HepG2 (cell line): ENCODE measurements around the gene IFNE. TPM values are rescaled to one million over a fixed set of nuclear protein-coding genes. Genes with fewer than 3 reads are reported as not detected.

Experiments
- ATAC-seq: fragments of 200-7000 bp; cut with Tn5 transposase; 3 replicates; pipeline ENCODE4 v1.9.1; 2020; ENCODE audit warnings: mild to moderate bottlenecking, moderate library complexity
- BruUV-seq: library from RNA; stranded (reverse); fragments of 400-500 nt; replicated peaks from 2 replicates; lab custom pipeline; 2021; lab: Mats Ljungman, UMichigan
- CTCF ChIA-PET: fragments of 300-600 bp; formaldehyde crosslinking; extraction: SDS; loops from one replicate; lab custom pipeline; 2021; ENCODE audit warnings: low total read pairs, inconsistent platforms, low intra/inter-chr PET ratio; lab: Yijun Ruan, JAX
- POLR2A ChIA-PET: fragments of 350-600 bp; sonication (Branson Sonifier 250); formaldehyde crosslinking; loops from one replicate; lab custom pipeline; 2020; ENCODE audit warnings: antibody characterized with exemption, inconsistent platforms; lab: Yijun Ruan, JAX
- DNase-seq: peaks from one replicate; pipeline ENCODE4 v3.0.0-alpha.2; 2015; ENCODE audit warnings: low spot score
- FAIRE-seq: peaks from 3 replicates; lab custom pipeline; 2011; peaks lifted over from hg19 to GRCh38; lab: Jason Lieb, UNC
- H2AFZ ChIP-seq: one replicate; pipeline ENCODE4 v1.6.1; 2011; ENCODE audit warnings: low read length, inconsistent platforms
- H3K27ac ChIP-seq: fragments of 300-600 bp; 3 replicates; pipeline ENCODE4 v1.8.0; 2011; ENCODE audit warnings: mixed run types, mild to moderate bottlenecking, mixed read lengths, low read length, inconsistent platforms; ENCODE audit not compliant: insufficient read depth; ENCODE audit errors: extremely low read length
- H3K27me3 ChIP-seq, 2 experiments: fragments of 200-600 bp in 1 of 2; 2 replicates in 1 of 2; 3 replicates in 1 of 2; pipeline versions ENCODE4 v1.6.0 to v1.8.0; 2011; ENCODE audit warnings: low read length in 2 of 2, mild to moderate bottlenecking in 2 of 2, moderate library complexity in 2 of 2, inconsistent platforms in 1 of 2; ENCODE audit not compliant: insufficient read depth in 2 of 2, control insufficient read depth in 1 of 2
- H3K36me3 ChIP-seq, 2 experiments: fragments of 200-600 bp in 1 of 2; replicated peaks in 1 of 2; 2 replicates in 1 of 2; 3 replicates in 1 of 2; pipeline versions ENCODE4 v1.5.1 to v1.8.0; 2011; ENCODE audit warnings: low read length in 2 of 2, inconsistent platforms in 1 of 2; ENCODE audit not compliant: insufficient read depth in 2 of 2, control insufficient read depth in 1 of 2
- H3K4me1 ChIP-seq: 2 replicates; pipeline ENCODE4 v1.5.1; 2012; ENCODE audit warnings: low read length, inconsistent platforms; ENCODE audit not compliant: insufficient read depth
- H3K4me2 ChIP-seq: 2 replicates; pipeline ENCODE4 v1.6.0; 2011; ENCODE audit warnings: low read depth, low read length, inconsistent platforms
- H3K4me3 ChIP-seq, 3 experiments: fragments of 200-600 bp in 1 of 3; sonication (generic), shearing (Covaris generic) in 1 of 3; replicated peaks in 1 of 3; 2 replicates each; pipeline ENCODE4 v1.5.1; 2011 to 2016; ENCODE audit warnings: low read length in 3 of 3, inconsistent platforms in 2 of 3, low read depth in 2 of 3, mild to moderate bottlenecking in 2 of 3, control low read depth in 1 of 3, mixed read lengths in 1 of 3; ENCODE audit not compliant: insufficient read depth in 1 of 3
- H3K79me2 ChIP-seq: one replicate; pipeline ENCODE4 v1.6.1; 2011; ENCODE audit warnings: low read length, inconsistent platforms; ENCODE audit not compliant: insufficient read depth
- H3K9ac ChIP-seq: 2 replicates; pipeline ENCODE4 v1.6.0; 2011; ENCODE audit warnings: mild to moderate bottlenecking, low read depth, low read length, inconsistent platforms; ENCODE audit not compliant: insufficient read depth
- H3K9me3 ChIP-seq: 2 replicates; pipeline ENCODE4 v1.5.1; 2012; ENCODE audit warnings: mild to moderate bottlenecking, low read length
- H4K20me1 ChIP-seq: 2 replicates; pipeline ENCODE4 v1.6.0; 2011; ENCODE audit warnings: inconsistent platforms, mild to moderate bottlenecking, low read length, moderate library complexity; ENCODE audit not compliant: insufficient read depth
- ATF1 ChIP-seq: IDR thresholded peaks from 2 replicates; pipeline ENCODE4 v1.6.1; 2016; ENCODE audit warnings: mild to moderate bottlenecking, control low read depth
- ATF7 ChIP-seq, 2 experiments: fragments of 450-650 bp in 1 of 2; sonication (generic) in 1 of 2; formaldehyde crosslinking in 1 of 2; IDR thresholded peaks; 2 replicates each; pipeline versions ENCODE4 v1.4.0 to v1.6.1; 2016 to 2020; ENCODE audit warnings: antibody characterized with exemption in 1 of 2, mild to moderate bottlenecking in 1 of 2, missing genetic modification reagents in 1 of 2
- DPF2 ChIP-seq: sonication (generic); formaldehyde crosslinking; IDR thresholded peaks from 2 replicates; pipeline ENCODE4 v1.4.0; 2020; ENCODE audit warnings: mild to moderate bottlenecking, low read depth, missing genetic modification reagents, borderline replicate concordance
- ELF3 ChIP-seq: IDR thresholded peaks from 2 replicates; pipeline ENCODE4 v1.6.1; 2016; ENCODE audit warnings: missing genetic modification reagents, missing compliant biosample characterization
- HOMEZ ChIP-seq: IDR thresholded peaks from 2 replicates; pipeline ENCODE4 v1.6.1; 2016; ENCODE audit warnings: low read depth
- RXRB ChIP-seq: IDR thresholded peaks from 2 replicates; pipeline ENCODE4 v1.6.1; 2016; ENCODE audit warnings: borderline replicate concordance, missing genetic modification reagents, missing compliant biosample characterization
- SP1 ChIP-seq, 2 experiments: fragments of 450-650 bp in 1 of 2; sonication (generic) in 1 of 2; formaldehyde crosslinking in 1 of 2; IDR thresholded peaks; 2 replicates each; pipeline versions ENCODE4 v1.4.0 to v1.6.1; 2016 to 2020; ENCODE audit warnings: missing genetic modification reagents in 1 of 2
- STAG1 ChIP-seq: sonication (generic); formaldehyde crosslinking; IDR thresholded peaks from 2 replicates; pipeline ENCODE4 v1.4.0; 2020; ENCODE audit warnings: missing genetic modification reagents
- ZBTB25 ChIP-seq: IDR thresholded peaks from 2 replicates; pipeline ENCODE4 v1.6.1; 2018; ENCODE audit warnings: missing genetic modification reagents
- ZNF264 ChIP-seq: sonication (generic); formaldehyde crosslinking; IDR thresholded peaks from 2 replicates; pipeline ENCODE4 v1.4.0; 2020; ENCODE audit warnings: missing genetic modification reagents
- WGBS: methylation state at CpG from one replicate; pipeline ENCODE4 v1.1.6; 2017; ENCODE audit warnings: low lambda C conversion rate; 5-methylcytosine and 5-hydroxymethylcytosine counted together
- in situ Hi-C: cut with HindIII; loops from 2 replicates; pipeline ENCODE4 v1.10.0; 2017; ENCODE audit warnings: low pct_unique_long_range_greater_than_20kb; ENCODE audit not compliant: extremely low pct_ligation_motif_present
- intact Hi-C: fragments of 100-400 bp; cut with micrococcal nuclease; formaldehyde crosslinking; loops from one replicate; pipeline ENCODE4 v1.10.0; 2022; ENCODE audit not compliant: unreplicated experiment
- polyA plus RNA-seq, 8 experiments: library from polyadenylated mRNA; depleted of rRNA in 3 of 8; stranded (reverse) in 7 of 8; unstranded in 1 of 8; fragments of >200 nt; fragmentation: Illumina TruSeq in 4 of 8; extraction: Trizol in 4 of 8; gene quantifications; 2 replicates each; pipeline versions ENCODE4 v1.2.1 to v1.2.3, GENCODE V29; 2011 to 2016; ENCODE audit warnings: low read depth in 4 of 8, missing spikeins in 1 of 8, mixed read lengths in 1 of 8; ENCODE audit not compliant: insufficient read depth in 1 of 8
- total RNA-seq, 5 experiments: library from RNA; depleted of rRNA; stranded (reverse); fragments of >200 nt; fragmentation: Illumina TruSeq; extraction: Trizol; gene quantifications; 2 replicates each; pipeline ENCODE4 v1.2.3, GENCODE V29; 2016; ENCODE audit warnings: low read depth in 1 of 5

Gene IFNE
- total and polyA plus RNA-seq, 2 of the 13 experiments (the other 11 are each of a cell fraction or from before 2014, with no cell fraction given) = not detected

GRCh38 chr9:21477466-21477865, 4.6 kb downstream of the IFNE start:
- Histone ChIP-seq H3K79me2 (no peaks in the 10 kb centered on the region), H3K4me3 (no peak overlapping the region), H3K27me3 (no peaks in the 10 kb centered on the region), H2AFZ (no peak overlapping the region), H3K9ac (no peak overlapping the region), H3K27ac (no peak overlapping the region), H3K9me3 (no peaks in the 10 kb centered on the region), H3K4me2 (no peak overlapping the region)
- no peak for ATAC-seq
- 0% methylated on average over 2 of the region's 2 CpGs for WGBS
- DNase-seq = no peak
- TF ChIP-seq DPF2 (CRISPR knock-in tag) (no peak), ATF7 (IDR thresholded peaks at IDR 0.05) (no peak), ATF7 (CRISPR knock-in tag; IDR thresholded peaks at IDR 0.05) (no peak), ZNF264 (CRISPR knock-in tag) (no peak), ZBTB25 (CRISPR knock-in tag) (no peak), RXRB (CRISPR knock-in tag) (no peak), ELF3 (CRISPR knock-in tag) (no peak), STAG1 (CRISPR knock-in tag) (no peak), SP1 (IDR thresholded peaks at IDR 0.05) (no peak), SP1 (CRISPR knock-in tag; IDR thresholded peaks at IDR 0.05) (no peak), ATF1 (CRISPR knock-in tag) (no peak), HOMEZ (CRISPR knock-in tag) (no peak)
- TF ChIP-seq, all 625 proteins: peak for 0
- POLR2A ChIA-PET = no interaction called here
- Histone ChIP-seq H3K4me1 (no peaks in the 10 kb centered on the region), H3K36me3 (no peaks in the 10 kb centered on the region), H4K20me1 (no peaks in the 10 kb centered on the region)
- in situ Hi-C loops (no loop called here), intact Hi-C loops (no loop called here)
- no peak for FAIRE-seq
- no TSS peak for BruUV-seq
- CTCF ChIA-PET = interaction anchor here (0.8 kb wide), 1 partner anchor 164 kb away, joined by 3 read pairs; no protein-coding TSS in a partner anchor
